ENCODE results near the gene WDFY4.
A peak's percentile ranks its signal among the peaks of the same experiment; 100 is the strongest.

Gene WDFY4

DNA sequence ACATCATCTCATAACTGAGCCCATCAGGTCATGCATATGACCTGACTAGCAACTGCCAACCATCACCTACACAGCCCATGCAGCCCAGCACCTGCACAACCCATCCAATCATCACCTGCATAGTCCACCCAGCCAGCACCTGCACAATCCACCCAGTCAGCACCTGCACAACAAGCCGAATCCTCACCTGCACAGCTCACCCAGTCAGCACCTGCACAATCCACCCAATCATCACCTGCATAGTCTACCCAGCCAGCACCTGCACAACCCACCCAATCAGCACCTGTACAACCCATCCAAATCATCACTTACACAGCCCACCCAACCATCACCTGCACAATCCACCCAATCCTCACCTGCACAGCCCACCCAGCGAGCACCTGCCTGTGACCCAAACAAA lies 33.4 kb upstream of the WDFY4 start:
- no peak overlapping the region for H3K4me3 ChIP-seq (ENCODE audit: low read depth, low read length)
- DNase-seq (ENCODE audit: low read depth) = no peak
- TF ChIP-seq, protein P1, sequence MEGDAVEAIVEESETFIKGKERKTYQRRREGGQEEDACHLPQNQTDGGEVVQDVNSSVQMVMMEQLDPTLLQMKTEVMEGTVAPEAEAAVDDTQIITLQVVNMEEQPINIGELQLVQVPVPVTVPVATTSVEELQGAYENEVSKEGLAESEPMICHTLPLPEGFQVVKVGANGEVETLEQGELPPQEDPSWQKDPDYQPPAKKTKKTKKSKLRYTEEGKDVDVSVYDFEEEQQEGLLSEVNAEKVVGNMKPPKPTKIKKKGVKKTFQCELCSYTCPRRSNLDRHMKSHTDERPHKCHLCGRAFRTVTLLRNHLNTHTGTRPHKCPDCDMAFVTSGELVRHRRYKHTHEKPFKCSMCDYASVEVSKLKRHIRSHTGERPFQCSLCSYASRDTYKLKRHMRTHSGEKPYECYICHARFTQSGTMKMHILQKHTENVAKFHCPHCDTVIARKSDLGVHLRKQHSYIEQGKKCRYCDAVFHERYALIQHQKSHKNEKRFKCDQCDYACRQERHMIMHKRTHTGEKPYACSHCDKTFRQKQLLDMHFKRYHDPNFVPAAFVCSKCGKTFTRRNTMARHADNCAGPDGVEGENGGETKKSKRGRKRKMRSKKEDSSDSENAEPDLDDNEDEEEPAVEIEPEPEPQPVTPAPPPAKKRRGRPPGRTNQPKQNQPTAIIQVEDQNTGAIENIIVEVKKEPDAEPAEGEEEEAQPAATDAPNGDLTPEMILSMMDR (conservative IDR thresholded peaks at IDR 0.05; ENCODE audit: low read depth, low read length) = no peak

DNA sequence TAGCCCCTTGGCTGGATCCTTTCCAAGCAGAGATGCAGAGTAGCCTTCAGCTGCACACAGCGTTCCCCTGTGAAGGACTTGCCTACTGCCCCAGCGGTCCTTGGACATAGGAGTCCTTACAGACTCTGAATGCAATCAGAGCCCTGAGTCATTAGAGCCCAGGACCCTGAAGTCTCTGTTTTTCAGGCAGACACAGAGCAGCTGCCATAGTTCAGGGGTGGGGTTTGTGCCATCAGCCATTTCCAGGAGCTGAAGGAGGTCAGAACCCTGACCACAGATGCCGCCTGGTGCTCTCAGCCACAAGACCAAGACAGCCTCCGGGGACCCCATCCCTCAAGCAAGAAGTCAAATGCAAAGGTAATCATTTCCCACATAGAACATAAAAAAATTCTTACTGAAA lies 32.8 kb upstream of the WDFY4 start:
- H3K4me3 ChIP-seq (ENCODE audit: low read depth, low read length) = no peak overlapping the region
- TF ChIP-seq, protein P1 (conservative IDR thresholded peaks at IDR 0.05; ENCODE audit: low read depth, low read length) = no peak
- DNase-seq (ENCODE audit: low read depth) = no peak

DNA sequence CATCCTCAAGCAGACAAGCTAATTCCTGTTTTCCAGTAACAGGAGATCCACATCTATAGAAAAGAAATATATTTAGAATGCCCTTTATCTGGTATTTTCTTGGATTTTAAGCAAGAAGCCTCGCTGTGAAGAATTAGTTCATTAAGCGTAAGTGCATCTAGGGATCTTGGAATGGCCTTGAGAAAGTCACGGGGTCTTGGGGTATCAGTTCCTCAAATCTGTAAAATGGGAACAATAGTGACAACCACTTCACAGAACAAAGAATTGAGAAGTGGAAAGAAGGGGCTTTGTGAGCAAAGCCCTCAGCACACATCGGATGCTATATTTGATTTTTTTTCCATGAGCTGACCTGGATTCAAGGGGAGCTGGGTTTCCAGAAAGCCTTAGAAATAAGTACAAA lies 32.3 kb upstream of the WDFY4 start:
- no peak overlapping the region for H3K4me3 ChIP-seq (ENCODE audit: low read depth, low read length)
- TF ChIP-seq, protein P1 (conservative IDR thresholded peaks at IDR 0.05; ENCODE audit: low read depth, low read length) = no peak
- no peak for DNase-seq (ENCODE audit: low read depth)

DNA sequence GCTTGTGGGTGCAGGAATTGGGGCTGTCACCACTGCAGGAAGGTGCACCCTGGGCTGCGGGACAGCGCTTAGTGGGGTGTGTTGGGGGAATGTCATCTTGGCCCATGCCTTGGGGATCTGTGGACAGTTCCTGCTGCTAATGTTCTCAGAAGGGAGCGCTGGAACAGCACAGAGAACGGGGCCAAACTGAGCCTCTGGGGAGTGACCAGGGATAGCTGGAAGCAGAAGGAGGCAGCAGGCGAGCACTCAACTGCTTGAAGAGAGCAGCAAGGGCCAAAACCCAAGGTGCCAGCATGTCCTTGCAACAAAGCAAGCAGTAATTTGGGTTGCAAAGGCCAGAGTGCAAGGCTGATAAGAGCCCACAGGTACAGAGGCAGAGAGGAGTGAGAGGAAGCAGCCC lies 31.3 kb upstream of the WDFY4 start:
- no peak for DNase-seq (ENCODE audit: low read depth)
- H3K4me3 ChIP-seq (ENCODE audit: low read depth, low read length) = no peak overlapping the region
- TF ChIP-seq, protein P1 (conservative IDR thresholded peaks at IDR 0.05; ENCODE audit: low read depth, low read length) = no peak

DNA sequence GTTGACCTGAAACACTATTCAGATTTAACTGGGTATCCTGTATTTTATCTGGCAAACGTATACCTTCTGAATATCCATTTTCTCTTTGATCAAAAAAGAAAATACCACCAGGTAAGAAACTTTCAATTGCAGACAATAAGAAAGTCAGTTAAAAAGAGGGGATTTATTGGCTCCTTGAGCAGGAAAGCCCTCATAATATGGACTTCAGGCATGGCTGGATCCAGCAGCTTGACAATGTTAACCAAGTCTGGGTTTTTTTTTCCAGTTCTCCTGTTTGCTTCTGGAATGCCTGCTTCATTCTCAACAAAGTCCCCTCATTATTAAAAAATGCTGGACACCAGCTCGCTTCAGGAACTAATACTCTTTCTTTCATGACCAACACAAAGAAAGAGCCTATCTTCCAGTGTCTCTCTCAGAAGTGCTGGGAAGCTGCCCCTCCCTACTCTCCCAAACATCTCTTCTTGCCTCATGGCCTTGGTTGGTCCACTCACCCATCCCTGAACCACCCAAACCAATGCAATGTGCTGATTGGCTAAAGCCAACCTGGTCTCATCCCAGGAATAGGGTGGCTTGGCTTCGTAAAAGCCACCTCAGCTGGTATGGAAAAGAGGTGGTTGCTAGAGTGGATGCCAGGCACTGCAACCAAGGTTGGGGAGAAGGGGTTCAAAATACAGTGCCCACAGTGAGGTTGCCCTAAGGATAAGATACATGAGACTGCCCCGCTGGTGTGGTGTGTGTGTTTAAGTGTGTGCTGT lies 30.6 kb upstream of the WDFY4 start:
- H3K4me3 ChIP-seq (ENCODE audit: low read depth, low read length) = no peak overlapping the region
- TF ChIP-seq, protein P1 (conservative IDR thresholded peaks at IDR 0.05; ENCODE audit: low read depth, low read length) = no peak
- no peak for DNase-seq (ENCODE audit: low read depth)

DNA sequence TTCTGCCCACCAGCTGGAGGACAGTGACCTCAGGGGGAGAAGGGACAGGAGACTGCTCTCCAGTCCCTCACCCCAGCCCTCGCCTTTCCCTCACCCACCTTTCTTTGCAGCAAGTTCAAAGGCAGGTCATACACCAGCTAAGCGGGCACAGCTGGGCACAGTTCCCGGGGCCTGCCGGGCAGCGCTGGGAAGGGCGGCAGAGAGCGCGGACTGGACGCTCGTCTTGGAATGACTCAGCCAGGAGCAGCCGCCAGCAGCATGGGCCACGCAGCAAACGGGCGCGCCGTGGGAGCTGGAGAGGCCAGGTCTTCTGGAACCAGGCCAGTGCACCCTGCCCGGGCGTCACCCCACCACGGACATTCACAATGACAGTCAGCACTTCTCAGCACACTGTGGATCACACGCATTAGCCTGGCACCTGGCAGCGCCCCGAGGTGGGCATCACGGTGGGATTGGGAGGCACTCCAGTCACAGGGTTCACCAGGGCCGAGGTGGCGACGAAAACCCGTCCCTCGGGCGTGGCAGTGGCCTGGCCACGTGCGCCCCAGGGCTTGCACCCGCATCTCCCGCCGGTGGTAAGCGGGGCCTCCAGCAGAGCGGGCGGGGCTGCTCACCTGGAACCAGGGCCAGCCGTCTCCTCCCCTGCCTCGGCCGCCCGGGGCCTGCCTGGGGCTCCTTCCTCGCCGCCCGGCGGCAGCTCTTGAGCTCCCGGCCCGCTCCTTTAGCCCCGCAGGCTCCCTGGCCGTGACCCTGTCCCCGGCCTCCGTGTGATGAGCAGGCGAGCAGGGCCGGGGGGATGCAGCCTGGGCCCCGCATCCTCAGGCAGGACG lies 29.0 kb upstream of the WDFY4 start:
- peak; percentile 47 for DNase-seq (ENCODE audit: low read depth)
- TF ChIP-seq, protein P1 (conservative IDR thresholded peaks at IDR 0.05; ENCODE audit: low read depth, low read length) = no peak
- peak overlapping the region; percentile 59 for H3K4me3 ChIP-seq (ENCODE audit: low read depth, low read length)

All from choroid plexus epithelial cell (primary cell).